Mammary epithelial cell (primary cell): ENCODE results near the gene DGKZ.

Experiments used
- EZH2 ChIP-seq: IDR thresholded peaks from 2 replicates; pipeline ENCODE4 v1.6.1; 2012; ENCODE audit warnings: low read length, inconsistent platforms, borderline replicate concordance
- TF ChIP-seq, protein P1 (sequence below), 2 donors: IDR thresholded peaks in 1 of 2; conservative IDR thresholded peaks in 1 of 2; 2 replicates each; pipeline ENCODE4 v1.5.1; 2011 to 2012; ENCODE audit warnings: inconsistent platforms in 2 of 2, low read length in 2 of 2, mild to moderate bottlenecking in 2 of 2, control low read depth in 1 of 2, low read depth in 1 of 2; ENCODE audit not compliant: insufficient read depth in 1 of 2; ENCODE audit errors: extremely low read depth in 1 of 2

- TF ChIP-seq, protein P1, sequence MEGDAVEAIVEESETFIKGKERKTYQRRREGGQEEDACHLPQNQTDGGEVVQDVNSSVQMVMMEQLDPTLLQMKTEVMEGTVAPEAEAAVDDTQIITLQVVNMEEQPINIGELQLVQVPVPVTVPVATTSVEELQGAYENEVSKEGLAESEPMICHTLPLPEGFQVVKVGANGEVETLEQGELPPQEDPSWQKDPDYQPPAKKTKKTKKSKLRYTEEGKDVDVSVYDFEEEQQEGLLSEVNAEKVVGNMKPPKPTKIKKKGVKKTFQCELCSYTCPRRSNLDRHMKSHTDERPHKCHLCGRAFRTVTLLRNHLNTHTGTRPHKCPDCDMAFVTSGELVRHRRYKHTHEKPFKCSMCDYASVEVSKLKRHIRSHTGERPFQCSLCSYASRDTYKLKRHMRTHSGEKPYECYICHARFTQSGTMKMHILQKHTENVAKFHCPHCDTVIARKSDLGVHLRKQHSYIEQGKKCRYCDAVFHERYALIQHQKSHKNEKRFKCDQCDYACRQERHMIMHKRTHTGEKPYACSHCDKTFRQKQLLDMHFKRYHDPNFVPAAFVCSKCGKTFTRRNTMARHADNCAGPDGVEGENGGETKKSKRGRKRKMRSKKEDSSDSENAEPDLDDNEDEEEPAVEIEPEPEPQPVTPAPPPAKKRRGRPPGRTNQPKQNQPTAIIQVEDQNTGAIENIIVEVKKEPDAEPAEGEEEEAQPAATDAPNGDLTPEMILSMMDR (conservative IDR thresholded peaks at IDR 0.05 in 1 of 2, IDR thresholded peaks at IDR 0.05 in 1 of 2; ENCODE audit: extremely low read depth in 1 of 2, insufficient read depth in 1 of 2, low read depth in 1 of 2, low read length in 2 of 2), result peak; percentile 90 to 95
- TF ChIP-seq EZH2, result no peak
These were observed 32.1 kb upstream of the DGKZ start for GRCh38 chr11:46315033-46315738.
